RCC 7860 (cell line): Measurements from ENCODE around the gene DUS4L.
"Not testable (repeated sequence)": the region's sequence is repeated elsewhere in the genome, so short reads cannot be mapped to it uniquely, and the experiment has no call there.

ENCODE experiments used
- DNase-seq: peaks from one replicate; pipeline ENCODE4 v3.0.0-alpha.2; 2015; ENCODE audit warnings: low spot score
- FAIRE-seq: peaks from 2 replicates; lab custom pipeline; 2012; peaks lifted over from hg19 to GRCh38; lab: Jason Lieb, UNC

The DUS4L gene

GRCh38 chr7:107563775-107564552 lies at the start of gene DUS4L, which contains the start of gene COG5:
Gene DUS4L, plus strand, starts transcription at chr7:107563971. Its CDS starts 3,100 bp downstream, at chr7:107567071.
Gene COG5, minus strand, starts transcription at chr7:107563920. Its CDS starts 24 bp downstream, at chr7:107563896.
- peak; percentile 63 for DNase-seq
- no peak for FAIRE-seq

- FAIRE-seq (no peak), DNase-seq (no peak)
These were observed 37.1 kb upstream of the DUS4L start for GRCh38 chr7:107526672-107527071.

- FAIRE-seq (no peak), DNase-seq (no peak)
These were observed 36.6 kb upstream of the DUS4L start for GRCh38 chr7:107527196-107527595.

- DNase-seq (no peak), FAIRE-seq (no peak)
These were observed 35.3 kb upstream of the DUS4L start for GRCh38 chr7:107528461-107528860.

GRCh38 chr7:107530751-107531150 lies 33.0 kb upstream of the DUS4L start:
- DNase-seq (no peak), FAIRE-seq (no peak)

GRCh38 chr7:107534139-107534538 lies 29.6 kb upstream of the DUS4L start:
- no peak for FAIRE-seq
- no peak for DNase-seq

- DNase-seq, FAIRE-seq: not testable (repeated sequence)
These were observed 26.5 kb upstream of the DUS4L start for GRCh38 chr7:107537228-107537627.

GRCh38 chr7:107538001-107538400 lies 25.8 kb upstream of the DUS4L start:
- no peak for FAIRE-seq
- DNase-seq, result no peak

- FAIRE-seq (no peak), DNase-seq (no peak)
These were observed 20.3 kb upstream of the DUS4L start for GRCh38 chr7:107543338-107543993.

GRCh38 chr7:107544848-107545591 lies 18.8 kb upstream of the DUS4L start:
- FAIRE-seq (no peak), DNase-seq (no peak)

GRCh38 chr7:107551936-107552335 lies 11.8 kb upstream of the DUS4L start:
- FAIRE-seq, result no peak

GRCh38 chr7:107555893-107556292 lies 7.9 kb upstream of the DUS4L start:
- DNase-seq, result no peak
- no peak for FAIRE-seq

More at GRCh38 chr7:107551936-107552335, 11.8 kb upstream of the DUS4L start:
- no peak for DNase-seq

GRCh38 chr7:107559864-107560263 lies 3.9 kb upstream of the DUS4L start:
- FAIRE-seq, result peak; percentile 87
- peak; percentile 64 for DNase-seq

GRCh38 chr7:107560898-107561516 lies 2.8 kb upstream of the DUS4L start:
- no peak for FAIRE-seq
- DNase-seq, result no peak

- DNase-seq (no peak), FAIRE-seq (no peak)
These were observed 543 bp upstream of the DUS4L start for GRCh38 chr7:107563081-107563774.

- peak; percentile 87 for DNase-seq
- peak; percentile 95 for FAIRE-seq
These were observed 955 bp downstream of the DUS4L start for GRCh38 chr7:107564553-107565298.

GRCh38 chr7:107570298-107570697 lies 6.5 kb downstream of the DUS4L start:
- FAIRE-seq (no peak), DNase-seq (no peak)

GRCh38 chr7:107573537-107573936 lies 9.8 kb downstream of the DUS4L start:
- no peak for DNase-seq
- no peak for FAIRE-seq

GRCh38 chr7:107579554-107579884 lies 15.7 kb downstream of the DUS4L start:
- DNase-seq (peak; percentile 14), FAIRE-seq (no peak)
